HG03432 (cell line): ENCODE data around the gene CCL13.

Experiments
- ATAC-seq: cut with Tn5 transposase; IDR thresholded peaks from one replicate; pipeline ENCODE4 v1.9.1; 2021; ENCODE audit warnings: mild to moderate bottlenecking, moderate library complexity; ENCODE audit not compliant: unreplicated experiment

The CCL13 gene

GRCh38 chr17:34361478-34362061, 5.3 kb downstream of the CCL13 start:
- ATAC-seq = peak; percentile 63

DNA sequence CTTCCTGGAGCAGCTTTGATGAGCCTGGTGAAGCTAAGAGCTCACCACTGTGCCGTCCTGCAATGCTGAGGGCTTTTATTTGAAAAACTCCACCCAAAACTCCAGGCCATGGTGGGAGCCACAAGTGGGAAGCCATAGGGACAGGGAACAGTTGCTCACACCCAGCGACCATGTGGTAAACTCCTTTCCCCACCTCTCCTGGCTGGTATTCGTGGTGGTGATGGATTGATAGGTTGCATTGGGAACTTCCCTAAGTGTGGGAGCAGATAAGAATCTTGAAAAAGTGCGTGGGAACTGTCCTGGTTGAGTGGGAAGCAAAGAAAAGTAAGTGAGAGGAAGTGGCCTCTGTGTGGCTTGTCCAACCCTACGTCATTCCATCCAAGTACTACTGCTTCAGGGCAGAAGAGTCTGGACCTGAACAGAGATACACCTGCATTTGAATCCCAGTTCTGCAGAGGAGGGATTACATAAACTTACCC, 6.9 kb downstream of the CCL13 start, which contains the start of gene CCL1:
TSS of gene CCL1 (minus strand) at position 51 of the 479 bp plus-strand sequence. CDS start 72 bp downstream, outside the sequence.
- ATAC-seq = no peak

GRCh38 chr17:34364751-34365150, 8.5 kb downstream of the CCL13 start:
- no peak for ATAC-seq

DNA sequence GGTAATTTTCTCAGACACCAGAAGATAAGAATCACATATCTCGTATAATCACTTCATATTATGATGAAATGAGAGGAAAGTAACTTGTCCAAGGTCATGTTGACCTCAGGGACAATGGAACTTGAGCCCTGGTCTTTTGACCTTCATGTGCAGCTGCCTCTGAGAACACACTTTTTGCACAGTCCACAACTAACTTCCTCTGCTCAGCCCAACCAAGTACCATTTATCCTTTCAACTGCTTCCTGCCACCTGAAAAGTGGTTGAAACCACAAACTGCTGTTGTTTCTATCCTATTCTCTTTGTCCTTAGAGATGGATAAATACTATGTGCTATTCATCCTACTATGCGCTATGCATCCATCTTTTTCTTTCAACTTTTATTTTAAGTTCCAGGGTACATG, 9.1 kb downstream of the CCL13 start:
- ATAC-seq = no peak

DNA sequence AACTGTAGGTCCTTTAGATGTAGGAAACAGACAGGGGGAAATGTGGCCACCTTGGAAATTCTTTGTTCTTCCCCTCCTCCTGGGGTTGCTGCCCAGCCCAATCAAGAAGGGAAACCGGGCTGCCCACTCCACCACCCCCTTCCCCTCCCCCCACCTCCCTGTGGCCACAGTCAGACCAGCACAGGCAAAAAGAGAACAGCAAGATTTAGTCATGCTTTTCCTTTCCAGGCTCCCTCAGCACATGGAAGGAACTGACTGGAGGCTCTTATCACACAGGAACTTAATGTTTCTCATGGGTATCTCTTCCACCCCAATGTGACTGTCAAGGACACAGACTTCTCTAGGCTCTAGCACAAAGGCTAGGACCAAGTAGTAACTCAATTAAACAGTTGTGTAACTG, 9.7 kb downstream of the CCL13 start:
- ATAC-seq = no peak

DNA sequence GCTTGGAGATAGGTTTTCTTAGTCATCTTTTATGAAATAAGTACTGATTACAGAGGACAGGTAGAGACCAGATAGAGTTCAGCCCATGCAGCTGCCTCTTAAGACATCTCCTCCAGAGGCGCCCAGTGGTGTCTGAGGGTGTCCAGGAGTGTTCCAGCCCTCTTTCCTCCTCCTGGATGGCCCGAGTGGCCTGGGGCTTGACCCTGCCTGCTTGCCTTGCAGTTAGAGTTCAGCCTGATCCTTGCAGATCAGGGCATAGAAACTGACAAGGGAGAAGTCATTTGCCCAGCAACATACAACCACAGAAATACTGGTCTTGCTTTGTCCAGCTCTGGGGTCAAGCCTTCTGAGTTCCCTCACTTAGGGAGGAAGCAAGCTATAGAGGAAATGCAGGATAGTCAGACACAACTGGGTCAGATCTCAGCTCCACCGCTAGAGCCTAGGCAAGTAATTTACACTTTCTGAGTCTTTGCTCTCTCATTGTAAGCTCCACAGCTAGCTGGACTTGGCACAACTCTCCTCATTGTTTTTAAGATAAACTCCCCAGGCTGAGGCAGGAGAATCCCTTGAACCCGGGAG, 10.3 kb downstream of the CCL13 start:
- ATAC-seq = no peak

- ATAC-seq = no peak
These were observed 11.4 kb downstream of the CCL13 start for GRCh38 chr17:34367486-34368195.

- no peak for ATAC-seq
These were observed 12.1 kb downstream of the CCL13 start for GRCh38 chr17:34368196-34368945.

DNA sequence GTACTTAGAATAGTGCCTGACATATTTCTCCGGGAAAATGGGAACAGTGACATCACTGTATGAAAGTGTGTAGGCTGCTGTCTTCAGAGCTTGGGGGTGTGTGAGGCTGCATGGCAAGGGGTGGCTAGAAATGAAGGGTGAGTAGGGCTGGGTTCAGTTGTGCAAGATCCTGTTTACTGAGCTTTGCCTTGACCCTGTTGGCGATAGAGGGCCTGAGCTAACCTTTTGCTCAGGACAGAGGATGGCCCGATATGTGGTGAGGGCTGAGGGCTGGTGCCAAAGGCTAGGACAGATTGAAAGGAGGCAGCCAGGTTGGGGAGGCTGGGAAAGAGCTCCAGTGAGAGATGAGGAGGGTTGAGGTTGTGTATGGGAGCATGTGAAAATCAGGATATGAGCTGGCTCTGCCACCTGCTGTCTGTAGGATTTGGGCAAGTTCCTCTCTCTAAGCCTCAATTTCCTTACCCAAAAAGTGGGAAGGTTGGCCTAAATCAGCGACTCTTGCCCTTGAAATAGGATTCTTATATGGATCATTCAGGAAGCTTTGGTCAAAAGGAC, 12.7 kb downstream of the CCL13 start:
- no peak for ATAC-seq

GRCh38 chr17:34369571-34369970, 13.3 kb downstream of the CCL13 start:
- no peak for ATAC-seq

DNA sequence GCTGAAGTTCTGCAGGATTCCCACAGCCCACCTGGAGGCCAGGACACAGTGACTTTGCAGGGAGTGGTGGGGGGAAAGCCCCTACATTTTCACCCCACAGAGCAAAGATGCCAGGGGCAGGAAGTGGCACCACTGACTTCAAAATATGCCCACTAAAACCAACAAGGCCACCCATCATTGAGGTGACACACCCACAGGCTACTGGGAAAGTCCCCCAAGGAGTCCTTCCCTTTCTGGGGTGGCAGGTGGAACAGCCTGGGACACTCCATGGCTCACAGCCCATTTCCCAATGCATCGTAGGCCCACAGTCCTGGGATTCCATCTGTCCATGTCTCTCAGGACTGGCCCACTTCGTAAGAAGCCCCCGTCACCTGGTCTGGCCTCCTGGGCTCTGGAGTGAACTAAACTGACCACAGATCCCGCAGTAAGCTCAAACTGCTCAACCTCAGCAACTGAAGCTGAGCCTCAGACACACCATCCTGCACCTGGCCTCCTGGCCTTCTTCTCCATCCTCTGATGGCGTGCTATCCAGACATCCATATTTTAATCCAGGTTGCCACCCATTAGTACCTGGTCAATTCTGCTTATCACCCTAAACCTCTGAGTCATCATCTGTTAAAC, 14.2 kb downstream of the CCL13 start:
- ATAC-seq = no peak

- ATAC-seq = no peak
These were observed 14.7 kb downstream of the CCL13 start for GRCh38 chr17:34370997-34371395.

DNA sequence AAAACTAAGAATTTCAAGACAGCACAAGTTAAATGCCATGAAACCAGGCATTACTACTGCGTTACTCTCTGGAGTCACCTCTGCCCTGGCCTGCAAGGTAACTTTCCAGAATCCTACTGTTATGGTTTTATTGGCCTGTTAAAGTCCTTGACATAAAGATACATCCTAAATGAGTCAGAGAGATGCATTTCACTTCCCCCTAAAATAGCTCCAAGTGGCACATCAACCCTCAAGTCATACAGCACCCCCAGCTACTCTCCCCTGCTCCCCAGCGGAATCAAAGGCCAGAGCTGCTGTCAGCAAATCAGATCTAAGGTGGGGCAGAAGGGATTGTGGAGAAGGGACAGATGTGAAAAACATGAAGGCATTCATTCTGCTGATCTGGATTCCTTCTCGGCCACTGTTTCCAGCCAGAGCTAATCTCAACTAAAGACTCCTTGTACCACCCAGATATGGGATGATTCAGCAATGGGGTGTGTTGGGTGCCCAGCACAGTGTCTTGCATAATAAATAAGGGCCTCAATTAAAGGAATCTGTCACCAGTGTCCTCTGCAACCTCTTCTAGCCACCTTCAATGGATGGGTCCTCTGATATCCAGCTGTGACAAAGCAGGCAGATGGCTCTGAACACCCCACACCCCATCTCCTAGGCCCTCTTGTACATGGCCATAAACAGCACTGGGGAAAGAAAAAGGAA, 15.3 kb downstream of the CCL13 start:
- no peak for ATAC-seq

- ATAC-seq = no peak
These were observed 18.2 kb downstream of the CCL13 start for GRCh38 chr17:34374457-34374856.

GRCh38 chr17:34375426-34375997, 19.2 kb downstream of the CCL13 start:
- no peak for ATAC-seq

DNA sequence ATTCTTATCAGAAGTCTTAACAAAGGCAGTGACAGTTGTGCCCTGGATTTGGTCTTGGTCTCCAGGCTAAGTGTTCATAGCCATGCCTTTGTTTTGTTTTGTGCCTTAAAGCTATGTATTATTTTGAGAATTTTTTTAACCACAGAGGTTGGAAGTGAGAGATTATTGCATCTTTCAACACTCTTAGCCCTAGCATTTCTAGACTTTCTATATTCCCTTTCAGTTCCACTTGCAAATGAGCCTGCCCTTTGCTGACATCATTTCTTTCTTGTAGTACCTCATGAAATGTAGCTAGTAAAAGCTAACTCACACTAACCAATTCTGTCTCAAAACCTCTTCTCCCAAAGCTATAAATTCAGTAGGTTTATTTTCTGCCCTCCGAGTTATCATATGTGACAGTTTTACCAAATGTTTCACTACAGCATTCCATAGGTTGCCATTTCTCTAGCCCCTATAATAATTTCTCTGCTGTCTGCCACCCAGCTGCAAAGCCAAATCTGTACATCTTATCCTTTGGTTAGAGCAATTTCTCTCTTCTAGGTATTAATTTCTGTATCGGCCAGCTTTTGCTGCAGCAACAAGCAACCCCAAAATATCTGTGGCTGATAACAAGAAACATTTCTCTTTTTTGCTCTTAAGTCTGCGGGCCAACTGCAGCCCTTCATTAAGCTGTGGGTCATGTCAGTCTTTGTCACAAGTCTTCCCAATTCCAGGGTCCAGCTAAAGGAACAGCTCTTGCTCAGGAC, 21.0 kb downstream of the CCL13 start:
- ATAC-seq = no peak

- peak; percentile 75 for ATAC-seq
These were observed 22.4 kb downstream of the CCL13 start for GRCh38 chr17:34378664-34379101.

DNA sequence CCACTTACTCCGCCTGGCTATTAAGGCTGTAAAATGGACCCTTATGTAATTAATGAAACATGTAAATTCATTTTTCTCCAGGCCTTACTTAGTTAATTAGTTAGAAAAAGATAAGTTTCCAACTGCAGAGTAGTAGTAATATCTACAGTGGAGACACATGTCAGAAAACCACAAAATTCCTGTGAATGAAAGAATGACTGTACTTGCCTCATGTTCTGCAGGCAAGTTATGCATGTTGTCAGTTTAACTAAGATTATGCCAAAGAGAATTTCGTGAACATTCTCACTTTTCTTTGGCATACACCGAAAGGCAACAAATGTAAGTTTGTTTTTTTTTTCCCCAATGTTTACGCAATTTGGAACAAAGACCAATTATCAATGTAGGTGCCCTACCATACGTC, 23.6 kb downstream of the CCL13 start:
- ATAC-seq = no peak

DNA sequence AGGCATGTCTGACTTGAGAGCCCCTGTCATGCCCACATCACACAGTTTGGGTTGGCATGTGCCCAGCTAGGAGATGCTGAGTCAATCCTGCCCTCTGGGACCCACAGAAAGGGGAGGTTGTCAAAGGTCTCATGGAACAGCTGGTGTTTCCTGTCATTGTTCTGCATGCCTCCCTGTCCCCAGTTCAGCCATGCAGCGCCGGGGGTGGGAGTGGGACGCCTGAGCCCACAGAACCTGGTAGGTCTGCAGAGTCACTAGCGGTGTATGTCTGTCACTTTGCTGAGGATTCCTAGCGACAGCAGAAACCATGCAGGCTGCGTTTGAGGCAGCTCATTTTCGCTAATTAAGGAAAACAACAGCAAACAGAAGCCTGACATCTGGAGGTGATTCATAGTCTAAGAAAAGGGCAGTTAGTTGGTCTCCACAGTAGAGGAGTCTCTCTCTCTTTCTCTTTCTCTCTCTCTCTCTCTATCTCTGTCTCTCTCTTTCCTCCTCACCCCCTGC, 26.4 kb downstream of the CCL13 start:
- ATAC-seq = peak; percentile 43
